GM19438 (cell line): ENCODE data around the gene ACOX3.
"Not testable (repeated sequence)": the region's sequence is repeated elsewhere in the genome, so short reads cannot be mapped to it uniquely, and the experiment has no call there.

ENCODE experiments used
- ATAC-seq: cut with Tn5 transposase; IDR thresholded peaks from one replicate; pipeline ENCODE4 v1.9.1; 2021; ENCODE audit warnings: low read depth; ENCODE audit not compliant: unreplicated experiment

Gene ACOX3

DNA sequence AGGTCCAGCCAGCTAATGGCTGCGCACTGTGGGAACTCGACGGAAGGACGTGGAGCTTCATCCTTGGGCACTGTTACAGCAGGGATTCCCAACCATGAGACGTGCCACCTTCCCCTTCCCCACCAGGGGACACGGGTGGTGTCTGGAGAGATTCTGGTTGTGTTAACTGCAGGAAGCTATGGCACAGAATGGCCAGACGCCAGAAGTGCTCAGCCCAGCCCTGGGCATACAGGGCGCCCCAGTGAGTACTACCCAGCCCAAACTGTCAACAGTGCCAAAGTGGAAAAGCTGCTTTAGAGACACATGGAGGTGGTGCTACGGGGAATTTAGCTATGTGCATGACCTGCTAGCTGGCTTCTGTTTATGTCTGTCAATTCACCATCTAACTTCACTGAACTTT, 32.8 kb downstream of the ACOX3 start:
- ATAC-seq = no peak

DNA sequence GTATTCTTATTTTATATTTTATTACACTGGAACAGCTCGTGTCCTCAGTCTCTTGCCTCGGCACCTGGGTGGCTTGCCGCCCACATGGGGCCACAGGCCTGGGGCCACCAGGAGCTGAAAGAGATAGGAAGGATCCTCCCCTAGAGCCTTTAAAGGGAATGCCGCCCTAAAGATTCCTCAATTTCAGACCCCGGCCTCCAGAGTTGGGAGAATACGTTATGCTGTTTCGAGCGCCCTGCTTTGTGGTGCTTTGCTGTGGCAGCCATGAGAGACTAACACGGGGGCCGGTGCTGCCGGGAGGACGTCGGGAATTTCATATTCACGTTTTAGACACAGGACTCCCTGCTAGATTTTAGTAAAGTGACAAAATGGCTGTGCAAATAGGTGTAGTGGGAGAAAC, 33.2 kb downstream of the ACOX3 start:
- ATAC-seq = no peak

DNA sequence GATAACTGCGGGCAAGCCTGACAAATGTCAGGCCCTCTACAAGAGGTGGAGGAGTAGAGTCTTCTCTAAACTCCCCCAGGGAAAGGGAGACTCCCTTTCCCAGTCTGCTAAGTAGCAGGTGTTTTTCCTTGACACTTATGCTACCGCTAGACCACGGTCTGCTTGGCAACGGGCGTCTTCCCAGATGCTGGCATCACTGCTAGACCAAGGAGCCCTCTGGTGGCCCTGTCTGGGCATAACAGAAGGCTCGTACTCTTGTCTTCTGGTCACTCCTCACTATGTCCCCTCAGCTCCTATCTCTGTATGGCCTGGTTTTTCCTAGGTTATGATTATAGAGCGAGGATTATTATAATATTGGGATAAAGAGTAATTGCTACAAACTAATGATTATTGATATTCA, 33.6 kb downstream of the ACOX3 start:
- ATAC-seq = not testable (repeated sequence)

DNA sequence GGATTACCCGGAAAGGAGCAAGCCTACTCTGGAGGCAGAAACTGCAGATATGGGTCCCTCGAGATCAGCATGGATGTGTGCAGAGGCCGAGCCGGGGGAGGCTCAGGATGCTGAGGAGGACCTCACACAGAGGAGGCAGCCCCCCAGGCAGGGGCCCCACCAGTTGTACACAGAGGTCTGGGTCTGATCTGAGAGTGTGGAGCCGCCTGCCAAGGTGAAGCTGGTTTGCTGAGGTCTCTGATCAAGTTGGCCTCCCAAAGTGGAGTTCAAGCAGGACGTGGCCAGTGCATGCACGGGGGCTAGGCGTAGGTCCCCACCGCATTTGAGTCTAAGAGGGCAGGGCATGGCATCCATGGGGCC, 35.0 kb downstream of the ACOX3 start:
- ATAC-seq = no peak

DNA sequence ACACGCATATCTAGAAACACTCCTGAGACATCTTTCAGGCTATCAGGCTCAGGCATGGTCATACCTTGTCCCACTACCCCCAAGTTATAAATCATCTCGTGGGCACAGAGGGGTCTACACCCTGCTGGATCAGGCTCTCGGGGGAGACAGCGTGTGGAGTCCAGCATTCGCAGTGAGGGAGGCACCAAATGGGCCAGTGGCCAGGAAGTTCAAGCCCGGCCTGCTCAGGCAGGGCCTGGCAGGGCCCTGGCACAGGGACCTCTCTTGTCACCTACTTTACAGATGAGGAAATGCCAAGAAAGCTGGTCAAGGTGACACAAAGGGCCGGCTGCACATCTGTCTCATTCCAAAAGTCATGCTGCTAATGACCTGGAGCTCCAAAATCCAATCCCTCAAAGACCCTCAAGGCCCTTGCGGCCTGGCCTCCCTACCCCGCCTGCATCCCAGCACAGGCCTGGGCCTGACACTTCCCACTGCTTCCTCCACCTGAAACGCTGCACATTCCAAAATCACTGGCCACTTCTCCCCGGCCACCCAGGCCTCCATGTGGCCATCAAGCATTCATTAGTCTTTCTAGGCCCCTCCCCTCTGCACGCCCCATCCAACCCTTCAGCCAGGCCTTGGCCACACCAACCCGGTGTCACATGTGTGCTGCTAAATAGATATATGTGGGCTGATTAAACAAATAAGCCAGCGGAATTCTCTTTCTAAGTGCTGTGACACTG, 35.6 kb downstream of the ACOX3 start:
- no peak for ATAC-seq

DNA sequence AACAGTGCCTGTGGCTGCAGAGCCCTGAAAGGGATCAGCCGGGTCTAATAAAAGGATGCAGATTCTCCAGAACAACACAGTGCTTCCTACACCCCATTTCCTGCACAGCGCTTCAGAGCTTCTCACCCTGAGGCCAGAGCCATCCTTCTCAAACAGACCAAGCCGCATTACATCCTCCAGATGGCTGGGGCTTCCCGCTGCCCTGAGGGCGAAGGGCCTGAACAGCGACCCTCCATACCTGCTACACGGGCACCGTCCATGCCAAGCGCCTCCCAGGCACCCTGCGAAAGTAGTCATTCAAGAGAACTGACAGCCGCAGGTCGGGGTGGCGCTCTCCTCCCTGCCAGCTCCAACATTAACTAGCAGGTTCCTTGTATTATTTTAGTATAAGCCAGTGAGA, 36.5 kb downstream of the ACOX3 start:
- ATAC-seq = no peak

DNA sequence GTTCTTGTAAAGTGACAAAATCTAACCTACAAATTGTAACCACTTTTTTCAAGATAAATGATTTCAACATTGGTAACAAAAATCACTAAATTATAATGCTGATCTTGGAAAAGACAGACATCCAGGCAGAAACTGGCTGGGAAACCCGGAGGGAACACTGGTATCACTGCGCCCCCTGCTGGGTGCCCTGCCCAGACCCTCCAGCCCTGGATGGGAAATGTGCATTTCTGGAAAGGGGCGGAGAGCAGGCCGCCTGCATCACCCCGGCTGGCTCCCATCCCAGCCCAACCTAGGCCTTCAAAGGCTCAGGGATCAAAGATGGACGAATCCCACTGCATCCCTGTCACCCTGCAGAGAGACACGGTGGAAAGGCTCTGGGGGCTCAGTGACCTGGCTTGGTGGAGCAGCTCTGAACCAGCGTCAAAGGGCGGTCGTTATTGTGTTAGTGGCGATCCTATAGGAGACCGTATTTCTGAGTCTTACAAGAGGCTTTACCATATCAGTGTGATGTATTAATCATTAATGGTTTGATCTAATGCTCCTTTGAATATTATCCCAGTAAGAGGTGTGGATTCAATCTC, 37.3 kb downstream of the ACOX3 start:
- no peak for ATAC-seq

- ATAC-seq = no peak
Measured at GRCh38 chr4:8402640-8403039, 37.9 kb downstream of the ACOX3 start.

DNA sequence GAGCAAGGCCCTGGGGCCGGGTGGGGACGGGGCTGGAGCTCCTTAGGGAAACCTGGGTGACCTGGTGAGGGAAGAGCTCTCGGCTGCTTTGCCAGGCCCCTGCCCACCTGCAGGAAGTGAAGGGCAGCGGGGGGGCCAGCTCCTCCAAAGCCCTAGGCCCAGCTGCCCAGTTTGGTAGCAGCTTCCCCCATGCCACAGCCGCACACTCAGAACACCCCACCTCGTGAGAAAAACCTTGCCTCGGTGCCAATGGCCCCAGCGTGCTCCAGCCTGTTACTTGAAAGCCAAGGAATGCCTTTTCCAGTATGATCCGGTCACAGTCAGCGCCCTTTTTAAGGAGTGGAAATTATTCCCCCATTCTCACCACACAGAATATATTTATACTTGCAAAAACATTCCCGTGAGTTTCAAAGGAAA, 38.3 kb downstream of the ACOX3 start:
- no peak for ATAC-seq

GRCh38 chr4:8401665-8402064, 38.9 kb downstream of the ACOX3 start:
- ATAC-seq = no peak

DNA sequence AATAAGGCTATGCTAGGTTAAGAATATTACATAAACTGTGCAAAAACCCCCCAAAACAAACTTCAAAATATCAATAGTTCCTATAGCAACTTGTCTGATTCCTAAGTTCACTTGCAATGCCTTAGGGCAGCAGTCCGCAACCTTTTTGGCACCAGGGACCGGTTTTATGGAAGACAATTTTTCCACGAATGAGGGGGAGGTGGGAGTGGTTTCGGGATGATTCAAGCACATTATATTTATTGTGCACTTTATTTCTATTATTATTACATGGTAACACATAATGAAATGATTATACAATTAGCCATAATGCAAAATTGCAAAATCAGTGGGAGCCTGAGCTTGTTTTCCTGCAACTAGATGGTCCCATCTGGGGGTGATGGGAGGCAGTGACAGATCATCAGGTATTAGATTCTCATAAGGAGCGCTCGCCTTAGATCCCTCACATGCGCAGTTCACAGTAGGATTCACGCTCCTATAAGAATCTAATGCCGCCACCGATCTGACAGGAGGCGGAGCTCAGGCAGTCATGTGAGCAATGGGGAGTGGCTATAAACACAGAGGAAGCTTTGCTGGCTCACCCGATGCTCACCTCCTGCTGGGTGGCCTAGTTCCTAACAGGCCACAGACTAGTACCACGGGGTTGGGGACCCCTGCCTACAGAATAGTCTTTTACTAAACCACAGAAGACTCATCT, 39.7 kb downstream of the ACOX3 start:
- ATAC-seq = no peak

DNA sequence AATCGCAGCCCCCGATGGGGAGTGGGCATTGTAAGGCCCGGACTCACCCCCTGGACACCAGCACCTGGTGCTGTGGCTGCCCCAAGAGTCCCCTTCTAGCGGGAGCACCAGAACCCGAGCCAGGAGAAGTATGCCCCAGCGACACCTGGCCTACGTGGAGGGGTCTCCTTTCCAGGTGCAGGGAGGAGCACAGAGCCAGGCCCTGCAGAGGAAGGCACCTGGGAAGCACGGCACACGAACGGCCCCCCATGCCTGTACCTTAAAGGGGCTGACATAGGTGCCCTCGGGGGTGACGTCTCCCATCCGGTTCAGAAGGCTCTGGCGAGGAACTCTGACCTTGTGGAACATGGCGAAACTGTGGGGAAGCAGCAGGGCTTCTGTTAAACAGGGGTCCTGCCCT, 41.2 kb downstream of the ACOX3 start:
- no peak for ATAC-seq

DNA sequence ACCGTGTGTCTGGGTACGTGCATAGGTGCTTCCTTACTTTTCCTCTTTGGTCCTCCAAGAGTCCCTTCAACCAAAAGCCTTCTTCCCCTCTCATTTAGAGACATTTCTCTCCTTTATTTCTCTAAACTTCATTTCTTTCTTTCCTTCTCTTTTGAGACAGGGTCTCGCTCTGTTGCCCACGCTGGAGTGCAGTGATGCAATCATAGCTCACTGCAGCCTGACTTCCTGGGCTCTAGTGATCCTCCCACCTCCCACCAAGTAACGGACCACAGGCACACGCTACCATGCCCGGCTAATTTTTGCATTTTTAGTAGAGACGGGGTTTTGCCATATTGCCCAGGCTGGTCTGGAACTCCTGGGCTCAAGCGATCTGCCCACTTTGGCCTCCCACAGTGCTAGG, 42.2 kb downstream of the ACOX3 start:
- no peak for ATAC-seq

GRCh38 chr4:8396762-8397406, 43.6 kb downstream of the ACOX3 start:
- ATAC-seq = no peak

DNA sequence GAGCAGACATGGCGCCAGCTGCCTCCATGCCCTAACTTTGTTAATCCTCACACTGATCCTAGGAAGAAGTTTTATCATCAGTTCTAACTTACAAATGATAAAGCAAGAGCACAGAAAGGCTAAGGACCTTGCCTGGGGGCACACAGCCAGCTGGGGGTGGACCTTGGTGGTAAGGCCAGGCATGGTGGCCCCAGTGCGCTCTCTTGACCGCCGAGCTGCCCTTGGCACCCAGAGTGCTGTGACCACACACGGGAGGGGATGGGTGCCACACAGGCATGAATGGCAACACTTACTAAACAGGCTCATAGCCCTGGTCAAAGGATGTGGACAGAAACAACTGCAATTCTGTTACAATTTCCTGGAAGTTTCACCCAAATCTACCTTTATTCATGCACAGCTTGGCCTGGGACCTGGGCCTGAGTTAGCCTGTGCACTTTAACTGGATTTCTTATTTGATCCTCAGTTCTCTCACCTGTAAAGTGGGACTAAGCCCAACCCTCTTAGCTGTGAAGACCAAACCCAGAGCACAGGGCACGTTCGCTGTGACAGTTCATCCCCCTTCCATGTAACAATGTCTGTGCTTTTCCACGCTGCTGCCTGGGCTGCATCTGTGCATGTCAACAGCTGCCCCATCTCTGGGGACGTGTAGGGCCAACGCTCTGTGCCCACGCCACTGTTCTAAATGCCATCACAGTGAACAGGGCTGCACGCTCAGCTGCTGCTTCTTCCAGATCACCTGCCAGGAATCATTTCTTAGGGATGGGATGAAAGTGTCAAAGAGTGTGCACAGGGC, 44.8 kb downstream of the ACOX3 start:
- ATAC-seq = no peak

DNA sequence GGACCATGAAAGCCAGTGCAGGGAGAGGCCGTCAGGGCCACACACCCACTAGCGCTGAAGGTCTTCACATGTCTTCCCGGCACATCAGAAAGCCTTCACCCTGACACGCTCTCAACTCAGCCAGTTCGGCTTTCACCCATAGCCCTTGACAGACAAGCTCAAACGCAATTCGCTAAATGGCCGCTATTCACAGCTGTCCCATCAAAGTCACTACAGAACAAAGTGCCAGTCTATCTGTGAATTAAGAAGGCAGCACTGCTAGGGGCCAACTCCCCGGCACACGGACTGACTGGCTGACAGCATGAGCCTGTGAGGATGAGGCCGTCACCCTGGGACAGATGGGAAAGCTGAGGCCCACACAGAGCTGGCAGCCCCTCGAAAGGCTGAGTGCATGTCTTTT, 45.7 kb downstream of the ACOX3 start:
- no peak for ATAC-seq

- no peak for ATAC-seq
Measured at GRCh38 chr4:8394061-8394519, 46.4 kb downstream of the ACOX3 start.

- ATAC-seq = no peak
Measured at GRCh38 chr4:8393593-8394038, 46.9 kb downstream of the ACOX3 start.

- ATAC-seq = no peak
Measured at GRCh38 chr4:8392591-8393190, 47.8 kb downstream of the ACOX3 start.

DNA sequence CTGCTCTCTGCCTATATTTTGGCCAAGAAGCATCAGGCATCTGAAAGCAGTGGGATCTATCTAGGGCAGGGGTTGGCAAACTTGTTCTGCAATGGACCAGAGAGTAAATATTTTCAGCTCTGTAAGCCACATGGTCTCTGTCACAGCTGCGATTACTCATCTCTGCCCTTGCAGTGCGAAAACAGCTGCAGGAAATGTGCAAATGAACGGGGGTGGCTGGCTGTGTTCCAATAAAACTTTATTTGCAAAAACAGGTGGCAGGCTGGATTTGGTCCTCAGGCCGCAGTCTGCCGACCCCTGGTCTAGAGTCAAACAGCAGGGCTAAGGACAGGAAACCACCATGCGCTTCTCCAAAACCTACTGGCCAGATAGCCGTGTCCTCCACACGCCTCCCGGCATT, 48.6 kb downstream of the ACOX3 start:
- ATAC-seq = peak; percentile 90
